ENCODE results near the gene SIPA1L3.
"Not testable (repeated sequence)": the region's sequence is repeated elsewhere in the genome, so short reads cannot be mapped to it uniquely, and the experiment has no call there.

Gene SIPA1L3

DNA sequence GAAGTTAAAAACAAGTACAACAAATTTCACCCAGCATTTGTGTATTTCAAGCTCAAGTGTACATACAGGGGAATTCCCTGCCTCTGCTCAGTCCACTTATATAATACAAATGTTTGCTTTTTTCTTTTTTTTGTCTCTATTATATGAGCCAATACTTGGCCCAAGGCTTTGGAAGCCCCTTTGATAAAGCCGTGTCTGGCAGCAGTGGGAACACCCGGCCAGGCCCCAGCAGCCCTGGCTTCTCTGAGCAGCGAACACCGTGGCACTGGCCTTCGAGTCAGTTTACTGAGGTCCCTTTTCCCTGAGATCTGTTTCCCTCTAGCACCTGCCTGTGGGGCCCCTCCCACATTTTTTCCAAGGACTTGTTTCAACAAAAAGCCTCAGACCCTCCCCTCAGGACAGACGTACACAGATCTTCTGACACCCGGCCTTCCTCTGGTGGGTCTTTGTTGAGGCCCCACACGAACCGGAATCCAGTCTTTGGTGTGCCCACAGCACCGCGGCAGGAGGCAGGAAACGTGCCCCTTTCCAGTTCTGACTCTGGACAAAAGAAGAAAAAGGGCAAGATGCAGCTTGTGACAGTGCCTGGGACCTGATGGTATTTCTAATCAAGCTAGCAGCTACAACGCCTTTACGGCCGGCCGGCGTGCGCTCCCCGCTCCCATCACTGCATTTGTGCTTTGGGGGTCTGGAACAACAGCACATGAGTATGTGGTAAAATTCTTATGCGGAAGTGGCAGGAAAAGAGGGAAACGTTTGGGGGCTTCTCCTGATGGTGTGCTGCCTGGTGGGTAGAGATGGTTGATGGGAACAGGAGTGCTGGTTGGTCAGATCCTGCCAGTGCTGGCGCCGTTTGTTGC is 13.8 kb downstream of the SIPA1L3 start:
- DNase-seq = no peak

DNA sequence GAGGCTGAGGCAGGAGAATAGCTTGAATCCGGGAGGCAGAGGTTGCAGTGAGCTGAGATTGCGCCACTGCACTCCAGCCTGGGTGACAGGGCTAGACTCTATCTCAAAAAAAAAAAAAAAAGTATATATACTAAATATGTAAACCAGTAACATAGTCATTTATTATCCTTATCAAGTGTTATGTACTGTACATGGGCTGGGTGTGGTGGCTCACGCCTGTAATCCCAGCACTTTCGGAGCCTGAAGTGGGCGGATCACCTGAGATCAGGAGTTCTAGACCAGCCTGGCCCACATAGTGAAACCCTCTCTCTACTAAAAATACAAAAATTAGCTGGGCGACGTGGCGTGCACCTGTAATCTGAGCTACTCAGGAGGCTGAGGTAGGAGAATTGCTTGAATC is 17.6 kb downstream of the SIPA1L3 start:
- DNase-seq = not testable (repeated sequence)

DNA sequence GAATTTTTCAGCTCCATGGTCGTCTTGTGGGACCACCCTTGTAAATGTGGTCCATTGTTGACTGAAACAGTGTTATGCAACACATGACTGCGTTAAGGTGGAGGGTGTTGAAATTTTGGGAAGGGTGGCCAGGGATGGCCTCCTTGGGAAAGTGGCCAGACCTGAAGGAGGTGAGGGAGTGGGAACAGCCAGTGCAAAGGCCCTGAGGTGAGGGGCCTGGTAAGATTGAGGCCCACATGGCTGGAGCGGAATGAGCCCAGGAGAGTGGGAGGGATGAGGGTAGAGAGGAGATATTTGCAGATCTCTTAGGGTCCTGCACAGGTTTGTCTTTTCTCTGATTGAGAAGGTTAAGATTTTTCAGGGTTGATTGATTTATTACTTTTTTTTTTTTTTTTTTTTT is 18.2 kb downstream of the SIPA1L3 start:
- DNase-seq = no peak

DNA sequence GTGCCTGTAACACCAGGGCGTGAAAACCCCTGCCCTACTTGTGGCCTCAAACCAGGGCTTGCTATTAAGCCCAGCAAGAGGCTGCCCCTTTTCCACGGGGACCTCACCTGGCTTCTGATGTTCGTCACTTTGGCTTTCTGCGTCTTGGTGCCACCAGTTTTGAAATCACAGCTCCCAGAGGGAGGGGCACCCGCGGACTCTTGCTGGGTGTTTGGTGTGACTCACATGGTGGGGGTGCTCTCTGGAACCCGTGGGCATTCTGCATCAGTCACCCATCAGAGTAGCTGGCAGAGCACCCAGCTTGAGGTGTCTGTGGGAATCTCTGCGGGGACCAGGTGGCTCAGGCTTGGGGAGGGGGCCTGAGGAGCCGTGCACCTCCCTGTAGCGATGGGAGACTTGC is 19.2 kb downstream of the SIPA1L3 start:
- no peak for DNase-seq

DNA sequence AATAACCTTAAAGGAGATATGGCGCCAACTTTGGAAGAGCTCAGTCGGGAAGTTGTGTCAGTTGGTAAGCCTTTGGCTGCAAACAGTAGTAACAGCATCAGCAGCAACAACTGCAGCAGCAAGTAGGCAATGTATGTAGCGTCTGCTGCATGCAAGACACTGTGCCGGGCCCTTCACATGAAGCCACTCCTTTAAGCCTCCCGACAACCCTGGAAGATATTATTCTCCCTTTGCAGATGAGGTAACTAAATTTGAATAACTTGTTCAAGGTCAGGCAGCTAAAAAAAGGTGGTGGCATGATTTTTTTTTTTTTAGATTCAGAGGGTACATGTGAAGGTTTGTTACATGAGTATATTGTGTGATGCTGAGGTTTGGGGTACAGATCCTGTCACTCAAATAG is 19.7 kb downstream of the SIPA1L3 start:
- DNase-seq = no peak

DNA sequence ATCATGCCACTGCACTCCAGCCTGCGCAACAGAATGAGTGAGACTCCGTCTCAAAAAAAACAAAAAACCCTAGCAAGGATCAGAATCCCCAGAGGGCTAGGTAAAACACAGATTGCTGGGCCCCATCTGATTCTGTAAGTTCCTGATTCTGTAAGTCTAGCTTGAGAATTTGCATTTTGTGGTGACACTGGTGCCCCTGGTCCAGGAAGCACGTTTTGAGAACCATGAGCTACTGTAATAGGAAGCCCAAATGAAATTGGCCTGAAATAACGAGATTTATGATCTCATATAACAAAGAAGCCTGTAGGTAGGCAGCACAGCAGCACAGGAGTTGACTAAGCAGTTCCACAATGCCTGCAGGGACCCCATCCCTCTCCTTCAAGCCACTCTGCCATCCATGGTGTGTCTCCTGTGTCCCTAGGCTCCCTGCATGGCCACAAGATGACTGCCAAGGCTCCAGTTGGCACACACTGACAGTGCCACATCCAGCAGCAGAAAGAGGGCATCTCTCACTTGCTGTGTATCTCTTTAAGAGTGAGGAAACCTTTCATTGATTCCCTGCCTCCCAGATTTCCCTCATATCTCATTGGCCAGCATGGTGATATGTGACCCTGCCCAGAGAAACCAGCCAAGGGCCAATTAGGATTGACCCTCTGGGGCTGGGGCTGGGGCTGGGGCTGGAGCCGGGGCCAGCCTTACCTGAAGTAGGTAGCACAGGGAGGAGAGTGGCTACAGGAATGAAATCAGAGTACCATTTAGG is 21.7 kb downstream of the SIPA1L3 start:
- DNase-seq = no peak

DNA sequence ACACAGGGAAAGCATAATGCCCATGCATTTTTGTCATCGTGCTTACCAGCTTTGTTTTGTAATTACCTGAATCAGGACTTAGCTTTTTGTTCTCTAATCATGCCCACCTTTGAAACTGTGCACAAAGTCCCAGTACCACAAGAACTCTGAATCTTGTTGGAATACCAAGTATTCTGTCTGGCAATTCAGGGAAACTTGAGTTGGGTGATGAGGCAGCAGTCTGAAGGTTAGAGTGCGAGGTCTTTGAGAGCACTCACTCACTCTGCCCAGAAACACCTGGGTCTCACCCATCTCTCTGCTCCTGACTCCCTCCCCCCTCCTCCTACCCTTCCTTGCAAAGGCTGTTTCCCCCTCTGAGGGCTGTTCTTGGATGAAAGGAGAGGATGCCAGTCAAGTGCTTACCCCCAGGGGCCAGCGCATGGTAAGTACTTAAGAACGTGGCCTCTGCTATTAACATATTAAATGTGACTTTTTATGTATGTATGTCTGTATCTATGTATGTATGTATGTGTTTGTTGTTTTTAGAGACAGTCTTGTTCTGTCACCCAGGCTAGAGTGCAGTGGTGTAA is 22.4 kb downstream of the SIPA1L3 start:
- DNase-seq = no peak

DNA sequence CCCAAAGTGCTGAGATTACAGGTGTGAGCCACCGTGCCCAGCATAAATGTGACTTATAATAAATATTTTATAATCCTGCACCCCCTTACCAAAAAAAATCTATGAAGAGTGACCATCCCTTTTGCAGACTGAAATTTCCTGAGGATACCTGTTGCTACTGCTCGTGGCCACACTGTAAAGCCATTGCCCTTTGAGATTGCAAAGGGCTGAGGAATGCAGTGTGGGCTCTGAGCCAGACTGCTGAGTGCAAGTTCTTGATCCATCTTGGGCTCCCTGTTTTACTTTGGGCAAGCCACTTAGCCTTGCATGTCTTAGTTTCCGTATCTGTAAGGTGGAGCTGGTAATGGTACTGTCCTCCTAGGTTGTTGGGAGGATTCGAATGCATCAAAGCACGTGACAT is 23.4 kb downstream of the SIPA1L3 start:
- no peak for DNase-seq

DNA sequence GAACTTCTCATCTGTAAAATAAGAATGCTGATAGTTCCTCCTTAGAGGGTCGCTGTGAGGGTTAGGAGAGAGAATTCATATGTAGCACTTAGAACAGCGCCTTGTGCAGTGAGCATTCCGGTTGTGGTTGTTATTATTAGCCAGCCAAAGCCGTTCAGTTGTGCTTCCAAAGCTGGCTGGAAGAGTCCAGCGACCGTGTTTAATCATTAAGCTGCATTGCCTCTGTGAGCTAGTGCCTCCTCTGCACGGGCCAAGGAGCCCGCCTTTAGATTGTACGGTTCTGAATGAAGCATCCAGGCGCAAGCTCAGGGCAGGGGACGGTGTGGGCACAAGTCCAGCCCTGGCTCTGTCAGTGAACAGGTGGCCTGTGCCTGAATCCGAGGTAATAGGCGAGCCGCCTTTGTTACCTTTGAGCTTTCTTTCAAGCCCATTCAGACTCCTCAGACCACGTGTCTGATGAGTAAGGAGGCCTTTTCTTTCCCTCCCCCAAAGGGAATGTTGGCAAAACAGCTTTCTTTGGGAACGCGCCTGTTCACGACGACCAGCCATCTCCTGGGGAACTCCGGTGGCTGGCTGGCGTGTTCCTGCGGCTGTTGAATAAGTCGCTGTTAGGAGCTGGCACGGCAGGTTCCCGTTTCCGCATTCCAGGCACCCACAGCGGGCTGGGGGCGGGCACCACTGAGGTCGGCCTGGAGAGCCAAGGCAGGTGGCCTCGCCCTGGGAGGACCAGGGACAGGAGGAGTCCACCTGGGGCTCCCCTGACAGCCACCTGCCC is 25.1 kb downstream of the SIPA1L3 start:
- DNase-seq = no peak

DNA sequence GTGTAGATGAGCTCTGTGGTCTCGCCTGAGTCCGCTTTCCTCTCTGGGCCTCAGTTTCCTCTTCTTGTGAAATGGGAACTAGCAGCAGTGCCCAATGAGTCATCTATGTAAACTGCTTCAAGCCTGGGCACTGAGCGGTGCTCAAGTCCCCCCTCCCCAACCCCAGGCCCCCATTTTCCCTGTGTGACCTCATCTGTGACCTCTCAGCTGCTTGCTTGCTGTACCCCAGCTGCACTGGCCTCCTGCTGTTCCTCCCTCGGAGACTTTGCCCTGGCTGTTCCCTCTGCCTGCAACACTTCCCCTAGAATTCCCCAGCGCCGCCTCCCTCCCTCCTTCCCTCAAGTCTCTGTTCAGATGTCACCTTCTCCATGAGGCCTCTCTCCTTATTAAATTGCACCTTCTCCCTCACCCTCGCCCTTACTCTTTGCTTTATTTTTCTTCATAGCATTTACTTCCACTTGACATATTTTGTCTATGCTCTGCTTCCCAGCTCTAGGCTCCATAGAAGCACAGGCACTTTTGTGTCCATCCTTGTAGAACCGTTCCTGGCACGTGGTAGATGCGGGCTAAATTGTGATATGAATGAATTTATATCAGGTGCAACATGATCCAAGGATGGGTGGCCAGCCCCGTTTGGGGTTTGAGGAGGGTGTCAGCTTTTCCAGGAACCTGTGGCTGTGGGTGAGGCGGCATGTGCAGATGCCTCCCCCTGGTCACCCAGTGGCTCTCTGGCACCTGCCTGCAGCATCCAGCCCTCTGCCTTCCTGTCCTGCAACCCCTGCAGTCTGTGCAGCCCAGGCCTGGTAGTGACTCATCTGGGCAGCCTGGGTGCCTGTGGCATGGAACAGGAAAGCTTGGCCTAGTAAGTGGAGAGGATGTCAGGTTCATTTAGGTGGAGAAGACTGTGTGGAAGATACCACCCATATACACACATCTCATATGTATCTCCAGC is 26.3 kb downstream of the SIPA1L3 start:
- DNase-seq = no peak

DNA sequence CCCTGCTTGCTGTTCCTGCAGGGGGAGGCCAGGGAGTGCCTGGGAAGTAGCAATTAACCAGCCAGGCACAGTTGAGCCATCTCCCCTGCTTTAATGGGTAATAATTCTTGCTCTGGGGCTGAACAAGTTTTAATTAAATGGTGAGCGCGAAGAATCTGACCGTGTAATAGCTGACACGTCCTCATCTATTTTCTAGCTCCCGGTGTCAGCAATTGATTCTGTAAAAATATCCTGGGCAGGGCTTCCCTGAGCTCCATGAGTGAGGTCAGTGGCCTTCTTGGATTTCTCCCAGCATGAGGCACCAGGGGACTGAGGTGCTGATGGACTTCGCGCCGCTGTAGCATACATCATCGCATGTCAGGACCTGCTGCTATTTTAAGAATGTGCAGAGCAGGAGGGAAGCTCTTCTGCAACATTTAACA is 26.9 kb downstream of the SIPA1L3 start:
- DNase-seq = no peak

DNA sequence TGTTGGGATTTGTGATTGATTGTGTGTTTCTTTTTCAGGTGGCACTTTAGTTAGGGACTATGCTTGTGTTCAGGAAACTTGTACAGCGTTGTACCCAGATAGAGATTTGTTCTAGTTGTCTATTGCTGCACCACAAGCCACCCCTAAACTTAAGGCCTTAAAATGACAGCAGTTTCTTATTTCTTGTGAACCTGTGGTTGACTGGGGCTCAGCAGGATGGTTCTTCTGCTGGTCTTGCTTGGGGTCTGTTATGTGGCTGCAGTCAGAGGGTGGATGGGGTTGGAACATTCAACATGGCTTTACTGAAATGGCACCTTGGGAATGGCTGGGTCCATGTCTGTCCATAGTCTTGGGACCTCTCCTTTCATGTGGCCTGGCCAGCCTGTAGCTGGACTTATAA is 28.3 kb downstream of the SIPA1L3 start:
- no peak for DNase-seq

DNA sequence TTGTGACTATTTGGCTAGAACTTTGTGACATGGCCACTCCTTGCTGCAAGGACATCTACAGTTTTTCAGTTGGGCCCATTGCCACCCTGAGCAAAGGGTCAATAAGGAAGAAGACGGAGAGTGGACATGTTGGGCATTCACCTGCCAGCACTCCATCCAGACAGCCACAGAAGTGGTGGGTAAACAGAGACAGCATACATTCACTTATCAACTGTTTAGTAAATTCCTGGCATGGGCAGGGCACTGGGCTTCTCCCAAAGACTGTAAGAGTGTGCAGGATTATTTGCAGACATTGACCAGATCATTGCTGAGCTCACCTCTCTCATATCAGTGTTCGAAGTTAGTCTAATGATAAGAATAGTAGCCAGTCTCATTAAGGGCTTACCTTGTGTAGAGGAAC is 29.2 kb downstream of the SIPA1L3 start:
- no peak for DNase-seq

DNA sequence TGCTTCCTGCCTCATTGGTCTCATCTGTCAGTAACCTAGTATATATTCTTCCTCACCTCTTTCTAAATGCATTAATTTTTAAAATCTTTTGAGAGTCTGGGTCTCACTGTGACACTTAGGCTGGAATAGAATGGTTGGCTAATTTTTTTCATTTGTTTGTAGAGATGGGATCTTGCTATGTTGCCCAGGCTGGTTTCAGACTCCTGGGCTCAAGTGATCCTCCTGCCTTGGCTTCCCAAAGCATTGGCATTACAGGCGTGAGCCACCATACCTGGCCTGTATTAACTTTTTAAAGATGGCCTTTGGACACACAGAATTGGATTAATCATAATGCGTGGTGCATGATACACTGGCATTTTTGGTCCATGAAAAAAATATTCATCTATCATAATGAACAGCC is 29.9 kb downstream of the SIPA1L3 start:
- no peak for DNase-seq

DNA sequence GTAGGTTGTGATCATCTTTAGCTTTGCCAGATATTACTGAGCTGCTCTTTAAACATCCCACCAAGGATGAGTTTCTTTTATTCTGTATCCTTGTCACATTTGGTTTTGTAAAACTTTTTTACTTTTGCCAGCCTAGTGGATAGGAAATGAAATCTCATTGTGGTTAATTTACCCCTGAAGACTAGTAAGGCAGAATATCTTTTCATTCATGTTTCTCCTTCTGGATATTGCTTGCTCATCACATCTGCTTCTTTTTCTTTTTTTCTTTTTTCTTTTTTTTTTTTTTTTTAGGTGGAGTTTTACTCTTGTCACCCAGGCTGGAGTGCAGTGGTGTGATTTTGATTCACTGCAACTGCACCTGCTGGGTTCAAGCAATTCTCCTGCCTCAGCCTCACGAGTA is 31.3 kb downstream of the SIPA1L3 start:
- DNase-seq = no peak

DNA sequence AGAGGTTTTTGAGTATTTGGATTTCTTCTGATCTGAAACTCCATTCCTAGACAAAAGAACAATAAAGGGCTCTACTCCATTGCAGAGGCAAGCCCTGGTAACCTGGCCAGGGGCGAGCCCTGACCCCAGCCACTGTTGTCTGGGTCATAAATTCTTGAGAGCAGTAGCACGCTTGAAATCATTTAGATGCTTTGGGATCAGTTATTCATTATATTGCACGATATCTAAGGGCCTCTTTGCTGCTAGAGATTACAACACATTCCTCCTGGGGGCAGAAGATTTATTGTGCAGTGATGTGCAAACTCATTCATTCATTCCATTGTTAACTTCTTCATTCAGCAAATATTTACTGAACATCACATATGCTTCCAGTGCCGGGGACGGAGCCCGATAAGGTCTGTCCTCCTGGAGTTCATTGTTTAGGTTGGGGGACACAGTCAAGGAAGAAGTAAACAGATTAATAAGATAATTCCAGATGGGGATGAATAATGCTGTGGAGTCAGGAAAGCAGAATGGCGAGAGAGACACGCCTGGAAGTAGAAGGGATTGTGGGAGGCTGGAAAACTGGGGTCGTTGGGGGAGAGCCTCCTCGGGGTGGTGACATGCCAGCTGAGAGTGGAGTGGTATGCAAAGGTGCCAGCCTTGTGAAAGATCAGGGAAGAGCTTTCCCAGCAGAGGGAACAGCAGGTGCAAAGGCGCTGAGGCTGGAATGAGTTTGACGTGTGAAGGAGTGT is 34.9 kb downstream of the SIPA1L3 start:
- DNase-seq = no peak

DNA sequence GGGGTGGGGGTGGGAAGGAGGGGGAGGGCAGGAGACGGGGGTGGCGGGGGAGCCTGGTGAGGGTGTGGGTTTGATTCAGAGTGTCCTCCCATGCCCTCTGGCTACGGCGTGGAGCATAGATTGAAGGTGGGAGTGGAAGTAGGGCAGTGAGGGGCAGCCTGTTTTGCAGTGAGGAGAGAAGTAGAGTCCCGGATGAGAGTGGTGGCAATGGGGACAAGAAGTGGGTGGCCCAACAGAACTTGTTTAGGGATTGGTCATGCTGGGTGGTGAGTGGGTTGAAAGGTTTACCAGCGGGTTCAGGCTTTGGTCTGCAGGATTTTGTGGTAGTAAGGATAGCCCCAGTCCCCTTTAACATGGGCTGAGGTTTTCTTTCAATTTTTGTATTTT is 35.5 kb downstream of the SIPA1L3 start:
- no peak for DNase-seq

DNA sequence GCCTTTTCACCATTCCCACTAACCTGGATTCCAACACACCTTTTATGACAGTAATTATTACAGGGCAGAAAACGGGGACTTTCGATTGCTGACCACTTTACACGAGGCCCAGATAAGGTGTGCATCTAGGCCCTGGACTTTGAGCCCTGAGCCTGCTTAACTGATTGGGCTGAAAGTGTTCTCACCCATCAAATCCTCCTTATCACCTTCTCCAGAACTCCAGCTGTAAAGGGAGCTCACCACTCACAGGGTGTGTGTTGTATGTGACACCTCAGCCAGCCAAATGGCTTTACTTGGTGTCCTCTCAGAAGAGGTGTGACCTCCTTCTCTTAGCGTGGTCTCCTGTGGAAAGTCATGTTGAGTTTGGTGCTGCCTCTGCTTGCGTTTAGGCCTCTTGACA is 36.5 kb downstream of the SIPA1L3 start:
- no peak for DNase-seq

DNA sequence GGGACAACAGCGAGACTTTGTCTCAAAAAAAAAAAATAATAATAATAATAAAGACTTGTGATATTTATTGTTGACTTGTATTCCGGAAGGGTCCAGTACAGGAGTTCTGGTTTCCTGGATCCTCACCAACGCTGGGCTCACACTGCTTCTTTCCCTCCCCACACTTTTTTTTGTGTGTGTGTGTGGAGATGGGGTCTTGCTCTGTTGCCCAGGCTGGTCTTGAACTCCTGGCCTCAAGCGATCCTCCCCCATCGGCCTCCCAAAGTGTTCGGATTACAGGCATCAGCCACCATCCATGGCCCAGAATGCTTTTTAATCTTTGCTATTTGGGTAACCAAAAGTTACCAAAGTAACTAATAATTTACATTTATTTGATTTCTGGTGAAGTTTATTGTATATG is 39.1 kb downstream of the SIPA1L3 start:
- DNase-seq = no peak

DNA sequence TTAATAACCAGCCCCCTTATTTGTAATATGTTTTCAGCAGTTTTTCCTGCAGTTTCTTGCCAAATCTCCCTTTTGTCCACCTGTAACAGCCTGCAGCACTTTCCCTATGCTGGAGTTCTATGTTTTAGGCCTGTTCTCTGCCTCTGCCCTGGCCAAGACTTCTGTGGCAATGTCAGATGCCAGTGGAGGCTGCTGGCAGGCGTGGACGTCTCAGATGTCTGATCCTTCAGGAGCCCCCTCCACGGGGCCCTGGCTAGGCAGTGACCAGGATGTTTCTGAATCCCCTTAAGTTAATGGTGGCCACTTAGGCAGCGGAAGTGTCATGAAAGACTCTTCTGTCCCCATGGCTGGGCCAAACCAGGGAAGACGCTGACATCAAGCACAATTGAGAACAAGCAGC is 40.8 kb downstream of the SIPA1L3 start:
- DNase-seq = no peak

DNA sequence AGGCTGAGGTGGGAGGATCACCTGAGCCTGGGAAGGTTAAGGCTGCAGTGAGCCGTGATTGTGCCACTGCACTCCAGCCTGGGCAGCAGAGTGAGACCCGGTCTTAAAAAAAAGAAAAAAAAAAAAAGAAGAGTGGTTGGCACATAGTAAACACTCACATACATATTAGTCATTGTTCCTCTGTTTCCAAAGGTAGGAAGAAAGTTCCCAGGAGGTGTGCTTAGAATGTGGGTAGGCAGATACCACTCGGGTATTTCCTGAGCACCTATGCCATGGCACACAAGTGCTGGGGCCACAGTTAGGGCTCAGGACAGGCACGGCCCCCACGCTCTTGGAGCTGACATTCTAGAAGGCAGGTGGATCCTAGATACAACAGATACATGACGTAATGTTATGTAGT is 41.4 kb downstream of the SIPA1L3 start:
- DNase-seq = no peak
